GM19193 (cell line): ENCODE results near the gene RABGAP1L.

Experiments used
- POLR2A ChIP-seq: IDR thresholded peaks from 4 replicates; pipeline ENCODE4 v1.6.1; 2011; ENCODE audit not compliant: insufficient read depth, insufficient read length; ENCODE audit errors: extremely low read depth

Gene RABGAP1L

GRCh38 chr1:174174461-174175329 is 15.4 kb downstream of the RABGAP1L start:
- no peak for TF ChIP-seq POLR2A

- no peak for TF ChIP-seq POLR2A
Measured at GRCh38 chr1:174189428-174190062, 30.2 kb downstream of the RABGAP1L start.

- no peak for TF ChIP-seq POLR2A
Measured at GRCh38 chr1:174190691-174191199, 31.4 kb downstream of the RABGAP1L start.

DNA sequence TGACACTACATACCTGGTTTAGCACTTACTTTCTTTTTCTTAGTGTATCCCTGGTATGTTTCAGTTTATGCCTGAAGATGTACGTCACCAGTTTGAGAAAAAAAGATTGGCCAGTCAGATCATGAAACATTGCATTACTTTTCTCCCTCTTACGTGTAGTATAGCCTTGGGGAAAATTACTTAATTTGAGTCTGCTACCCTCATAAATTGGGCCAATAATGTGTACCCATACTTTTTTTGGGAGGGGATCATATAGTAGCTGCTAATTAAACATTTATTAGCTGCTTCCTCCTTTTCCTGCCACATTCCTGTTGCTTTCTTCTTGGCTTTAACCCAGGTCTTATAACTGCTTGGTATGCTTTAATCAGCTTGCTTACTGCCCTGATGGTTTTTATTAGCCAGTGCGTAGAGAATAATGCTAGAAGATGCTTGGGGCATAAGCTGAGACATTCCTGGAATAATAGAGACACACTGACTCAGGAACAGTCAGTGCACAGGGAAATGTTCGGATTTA is 32.1 kb downstream of the RABGAP1L start:
- TF ChIP-seq POLR2A: no peak

GRCh38 chr1:174194461-174194860 is 35.1 kb downstream of the RABGAP1L start:
- no peak for TF ChIP-seq POLR2A

GRCh38 chr1:174197088-174197487 is 37.8 kb downstream of the RABGAP1L start:
- no peak for TF ChIP-seq POLR2A

DNA sequence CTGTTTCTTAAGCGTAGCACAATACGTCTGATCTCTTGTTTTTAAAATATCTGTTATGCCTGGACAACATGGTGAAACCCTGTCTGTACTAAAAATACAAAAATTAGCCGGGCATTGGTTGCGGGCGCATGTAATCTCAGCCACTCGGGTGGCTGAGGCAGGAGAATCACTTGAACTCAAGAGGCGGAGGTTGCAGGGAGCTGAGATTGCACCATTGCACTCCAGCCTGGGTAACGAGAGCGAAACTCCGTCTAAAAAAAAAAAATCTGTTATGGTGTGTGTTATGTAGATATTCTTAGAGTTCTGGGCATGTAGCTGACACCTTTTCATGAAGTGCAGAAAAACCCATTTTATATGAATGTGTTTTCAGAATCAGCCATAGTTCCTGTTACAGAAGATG is 38.2 kb downstream of the RABGAP1L start:
- no peak for TF ChIP-seq POLR2A

- no peak for TF ChIP-seq POLR2A
Measured at GRCh38 chr1:174198202-174198601, 38.9 kb downstream of the RABGAP1L start.

DNA sequence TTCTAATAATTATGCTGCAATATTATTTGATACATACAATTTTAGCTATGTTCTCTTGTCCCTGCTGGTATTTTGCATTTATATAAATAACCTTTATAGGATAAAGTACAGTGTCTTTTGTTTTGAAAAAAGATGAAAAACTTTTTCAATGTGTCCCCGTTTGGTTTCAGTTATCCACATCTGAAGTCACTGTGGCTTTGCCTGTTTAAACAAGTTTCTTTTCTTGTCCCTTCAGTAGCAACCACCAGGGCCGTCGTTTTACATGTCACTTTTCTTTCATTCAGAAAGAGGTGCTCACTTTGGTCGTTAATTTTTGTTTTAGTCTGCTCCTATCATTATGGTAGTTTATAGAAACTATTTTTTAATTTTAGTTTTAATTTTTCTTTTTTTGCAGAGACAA is 41.4 kb downstream of the RABGAP1L start:
- TF ChIP-seq POLR2A: no peak

DNA sequence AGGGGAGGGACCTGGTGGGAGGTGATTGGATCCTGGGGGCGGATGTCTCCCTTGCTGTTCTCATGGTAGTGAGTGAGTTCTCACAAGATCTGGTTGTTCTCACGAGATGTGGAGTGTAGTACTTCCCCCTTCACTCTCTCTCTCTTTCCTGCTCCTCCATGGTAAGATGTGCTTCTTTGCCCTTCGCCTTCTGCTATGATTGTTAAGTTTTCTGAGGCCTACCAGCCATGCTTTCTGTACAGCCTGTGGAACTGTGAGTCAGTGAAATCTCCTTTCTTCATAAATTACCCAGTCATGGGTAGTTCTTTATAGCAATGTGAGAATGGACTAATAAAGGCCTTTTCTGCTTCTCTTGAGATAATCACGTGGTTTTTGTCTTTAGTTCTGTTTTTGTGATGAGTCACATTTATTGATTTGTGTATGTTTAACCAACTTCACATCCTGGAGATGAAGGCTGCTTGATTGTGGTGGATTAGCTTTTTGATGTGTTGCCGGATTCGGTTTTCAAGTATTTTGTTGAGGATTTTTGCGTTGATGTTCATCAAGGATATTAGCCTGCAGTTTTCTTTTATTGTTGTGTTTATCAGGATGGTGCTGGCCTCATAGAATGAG is 45.5 kb downstream of the RABGAP1L start:
- no peak for TF ChIP-seq POLR2A

GRCh38 chr1:174206148-174206836 is 47.0 kb downstream of the RABGAP1L start:
- TF ChIP-seq POLR2A: no peak

- no peak for TF ChIP-seq POLR2A
Measured at GRCh38 chr1:174209347-174210187, 50.2 kb downstream of the RABGAP1L start.

- no peak for TF ChIP-seq POLR2A
Measured at GRCh38 chr1:174211486-174211885, 52.2 kb downstream of the RABGAP1L start.

DNA sequence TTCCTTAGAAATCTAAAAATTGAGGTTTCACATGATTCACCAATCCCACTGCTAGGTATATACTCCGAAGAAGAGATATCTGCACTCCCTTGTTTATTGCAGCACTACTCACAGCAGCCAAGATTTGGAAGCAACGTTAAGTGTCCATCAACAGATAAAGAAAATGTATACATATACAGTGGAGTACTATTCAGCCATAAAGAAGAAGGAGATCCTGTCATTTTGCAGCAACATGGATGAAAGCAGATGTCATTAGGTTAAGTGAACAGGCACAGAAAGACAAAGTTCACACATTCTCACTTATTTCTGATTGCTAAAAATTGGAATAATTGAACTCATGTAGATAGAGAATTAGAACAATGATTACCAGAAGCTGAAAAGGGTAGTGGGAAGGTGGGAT is 56.4 kb downstream of the RABGAP1L start:
- TF ChIP-seq POLR2A: no peak

DNA sequence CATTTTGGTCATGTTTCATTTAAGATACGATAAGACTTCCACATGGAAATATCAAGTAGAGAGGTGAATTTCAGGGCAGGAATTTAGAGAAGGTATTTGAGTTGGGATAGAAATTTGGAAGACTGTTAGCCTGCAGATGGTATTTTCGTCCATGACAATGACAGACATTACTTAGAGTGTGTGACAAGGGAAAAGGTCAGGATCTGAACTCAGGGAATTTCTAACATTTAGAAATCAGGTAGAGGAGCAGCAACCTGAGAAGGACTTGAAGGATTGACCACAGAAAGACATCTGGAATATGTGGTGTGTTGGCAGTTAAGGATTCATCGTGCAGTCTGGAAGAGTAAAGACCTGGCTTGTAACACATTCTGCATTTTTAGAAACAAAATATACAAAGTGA is 57.9 kb downstream of the RABGAP1L start:
- TF ChIP-seq POLR2A: no peak
